Neural cell (in vitro differentiated cells): ENCODE results near the gene COL23A1. TPM values are rescaled to one million over a fixed set of nuclear protein-coding genes. Genes with fewer than 3 reads are reported as not detected.

Experiments used
- H2AFZ ChIP-seq: fragments of 200-600, 300-800 bp; sonication (generic), shearing (Covaris generic); 2 replicates; pipeline ENCODE4 v1.6.0; 2014; ENCODE audit warnings: low read depth, mild to moderate bottlenecking, antibody characterized with exemption, low read length, moderate library complexity
- H3F3A ChIP-seq: fragments of 200-600 bp; shearing (Covaris generic); 2 replicates; pipeline ENCODE4 v1.6.1; 2016; ENCODE audit warnings: mild to moderate bottlenecking, moderate library complexity, mixed read lengths, antibody characterized with exemption, low read length; ENCODE audit not compliant: insufficient read depth, poor library complexity, severe bottlenecking
- H3K27ac ChIP-seq: fragments of 200-600, 300-800 bp; sonication (generic), shearing (Covaris generic); 2 replicates; pipeline ENCODE4 v1.5.1; 2014; ENCODE audit warnings: mild to moderate bottlenecking, low read length, moderate library complexity
- H3K27me3 ChIP-seq: fragments of 300-800, 200-600 bp; sonication (generic), shearing (Covaris generic); 2 replicates; pipeline ENCODE4 v1.6.0; 2014; ENCODE audit warnings: mild to moderate bottlenecking, low read depth, low read length, moderate library complexity; ENCODE audit not compliant: insufficient read depth
- H3K36me3 ChIP-seq: fragments of 300-800, 200-600 bp; sonication (generic), shearing (Covaris generic); 2 replicates; pipeline ENCODE4 v1.5.1; 2014; ENCODE audit warnings: mild to moderate bottlenecking, antibody characterized with exemption, low read length, moderate library complexity; ENCODE audit not compliant: insufficient read depth
- H3K4me2 ChIP-seq: fragments of 300-800, 200-600 bp; sonication (generic), shearing (Covaris generic); 2 replicates; pipeline ENCODE4 v1.6.0; 2014; ENCODE audit warnings: mild to moderate bottlenecking, low read length
- H3K4me3 ChIP-seq: fragments of 300-800, 200-600 bp; sonication (generic), shearing (Covaris generic); 2 replicates; pipeline ENCODE4 v1.5.1; 2014; ENCODE audit warnings: mild to moderate bottlenecking, low read length, moderate library complexity
- H3K79me2 ChIP-seq: fragments of 200-600 bp; shearing (Covaris generic); replicated peaks from 2 replicates; pipeline ENCODE4 v1.6.0; 2014; ENCODE audit warnings: mild to moderate bottlenecking, low read length, moderate library complexity; ENCODE audit not compliant: insufficient read depth
- H3K9ac ChIP-seq: fragments of 300-800, 200-600 bp; sonication (generic), shearing (Covaris generic); 2 replicates; pipeline ENCODE4 v1.6.1; 2016; ENCODE audit warnings: mild to moderate bottlenecking, low read length, mixed read lengths
- H3K9me2 ChIP-seq: fragments of 200-600 bp; shearing (Covaris generic); 2 replicates; pipeline ENCODE4 v1.6.1; 2016; ENCODE audit warnings: mild to moderate bottlenecking, low read length, mixed read lengths; ENCODE audit not compliant: insufficient read depth
- H3K9me3 ChIP-seq: fragments of 200-600, 300-800 bp; sonication (generic), shearing (Covaris generic); 2 replicates; pipeline ENCODE4 v1.6.1; 2016; ENCODE audit warnings: mild to moderate bottlenecking, mixed run types, low read length, moderate library complexity, mixed read lengths
- H4K20me1 ChIP-seq: fragments of 200-600 bp; shearing (Covaris generic); 2 replicates; pipeline ENCODE4 v1.6.1; 2016; ENCODE audit warnings: mild to moderate bottlenecking, mixed run types; ENCODE audit not compliant: insufficient read depth
- EP300 ChIP-seq: fragments of 450-650 bp; conservative IDR thresholded peaks from 2 replicates; pipeline ENCODE4 v1.6.1; 2014; ENCODE audit warnings: antibody characterized with exemption, mild to moderate bottlenecking, moderate library complexity; ENCODE audit not compliant: poor library complexity, severe bottlenecking
- EZH2 ChIP-seq: fragments of 200-600, 300-800 bp; shearing (Covaris generic), sonication (generic); IDR thresholded peaks from 2 replicates; pipeline ENCODE4 v1.6.1; 2014; ENCODE audit warnings: antibody characterized with exemption, low read length, borderline replicate concordance, mild to moderate bottlenecking; ENCODE audit not compliant: insufficient read depth, poor library complexity, severe bottlenecking
- MXI1 ChIP-seq: fragments of 450-650 bp; conservative IDR thresholded peaks from 2 replicates; pipeline ENCODE4 v1.6.1; 2014; ENCODE audit warnings: antibody characterized with exemption, mild to moderate bottlenecking; ENCODE audit not compliant: poor library complexity, severe bottlenecking
- POLR2AphosphoS5 ChIP-seq: IDR thresholded peaks from 2 replicates; pipeline ENCODE4 v1.6.1; 2012
- TAF1 ChIP-seq: IDR thresholded peaks from 2 replicates; pipeline ENCODE4 v1.6.1; 2012; ENCODE audit warnings: low read depth
- polyA plus RNA-seq: library from polyadenylated mRNA; depleted of rRNA; stranded (reverse); fragments of >200 nt; gene quantifications from 2 replicates; pipeline ENCODE4 v1.2.3, GENCODE V29; 2014
- TF ChIP-seq, protein P1 (sequence below): IDR thresholded peaks from 2 replicates; pipeline ENCODE4 v1.6.1; 2012; ENCODE audit warnings: borderline replicate concordance
- TF ChIP-seq, protein P2 (sequence below): fragments of 450-650 bp; IDR thresholded peaks from 2 replicates; pipeline ENCODE4 v1.5.1; 2014; ENCODE audit warnings: antibody characterized with exemption, mild to moderate bottlenecking, moderate library complexity; ENCODE audit not compliant: poor library complexity, severe bottlenecking

Gene COL23A1
- polyA plus RNA-seq, 1 donor from 2014 or later, result not detected

DNA sequence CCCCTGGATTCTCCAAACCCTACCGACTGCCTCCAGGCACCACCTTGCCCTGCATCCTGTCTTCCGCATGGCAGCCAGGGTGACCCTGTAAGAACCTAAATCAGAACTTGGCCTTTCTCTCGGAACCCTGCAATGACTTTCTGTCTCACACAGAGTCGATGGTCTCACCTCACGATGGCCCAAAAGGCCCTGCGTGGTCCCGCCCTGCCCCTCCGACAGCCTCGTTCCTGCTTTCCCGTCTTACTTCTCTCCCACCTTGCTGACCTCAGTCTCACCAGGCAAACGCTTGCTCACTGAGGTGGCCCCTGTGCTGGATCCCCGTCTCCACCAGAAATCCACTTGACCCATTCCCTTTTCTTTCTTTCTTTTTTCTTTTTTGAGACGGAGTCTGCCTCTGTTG lies 214.8 kb downstream of the COL23A1 start:
- Histone ChIP-seq H3K27me3 (no peaks in the 10 kb centered on the region), H3K4me2 (no peak overlapping the region), H3K36me3 (no peaks in the 10 kb centered on the region), H3K9me3 (no peaks in the 10 kb centered on the region), H3K4me3 (no peak overlapping the region), H3K9me2 (no peaks in the 10 kb centered on the region), H3F3A (no peaks in the 10 kb centered on the region), H4K20me1 (no peaks in the 10 kb centered on the region), H2AFZ (no peak overlapping the region), H3K9ac (no peak overlapping the region), H3K27ac (no peak overlapping the region), H3K79me2 (no peaks in the 10 kb centered on the region)
- no peak for TF ChIP-seq EP300
- no peak for TF ChIP-seq MXI1
- TF ChIP-seq, protein P1, sequence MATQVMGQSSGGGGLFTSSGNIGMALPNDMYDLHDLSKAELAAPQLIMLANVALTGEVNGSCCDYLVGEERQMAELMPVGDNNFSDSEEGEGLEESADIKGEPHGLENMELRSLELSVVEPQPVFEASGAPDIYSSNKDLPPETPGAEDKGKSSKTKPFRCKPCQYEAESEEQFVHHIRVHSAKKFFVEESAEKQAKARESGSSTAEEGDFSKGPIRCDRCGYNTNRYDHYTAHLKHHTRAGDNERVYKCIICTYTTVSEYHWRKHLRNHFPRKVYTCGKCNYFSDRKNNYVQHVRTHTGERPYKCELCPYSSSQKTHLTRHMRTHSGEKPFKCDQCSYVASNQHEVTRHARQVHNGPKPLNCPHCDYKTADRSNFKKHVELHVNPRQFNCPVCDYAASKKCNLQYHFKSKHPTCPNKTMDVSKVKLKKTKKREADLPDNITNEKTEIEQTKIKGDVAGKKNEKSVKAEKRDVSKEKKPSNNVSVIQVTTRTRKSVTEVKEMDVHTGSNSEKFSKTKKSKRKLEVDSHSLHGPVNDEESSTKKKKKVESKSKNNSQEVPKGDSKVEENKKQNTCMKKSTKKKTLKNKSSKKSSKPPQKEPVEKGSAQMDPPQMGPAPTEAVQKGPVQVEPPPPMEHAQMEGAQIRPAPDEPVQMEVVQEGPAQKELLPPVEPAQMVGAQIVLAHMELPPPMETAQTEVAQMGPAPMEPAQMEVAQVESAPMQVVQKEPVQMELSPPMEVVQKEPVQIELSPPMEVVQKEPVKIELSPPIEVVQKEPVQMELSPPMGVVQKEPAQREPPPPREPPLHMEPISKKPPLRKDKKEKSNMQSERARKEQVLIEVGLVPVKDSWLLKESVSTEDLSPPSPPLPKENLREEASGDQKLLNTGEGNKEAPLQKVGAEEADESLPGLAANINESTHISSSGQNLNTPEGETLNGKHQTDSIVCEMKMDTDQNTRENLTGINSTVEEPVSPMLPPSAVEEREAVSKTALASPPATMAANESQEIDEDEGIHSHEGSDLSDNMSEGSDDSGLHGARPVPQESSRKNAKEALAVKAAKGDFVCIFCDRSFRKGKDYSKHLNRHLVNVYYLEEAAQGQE, result no peak
- TF ChIP-seq POLR2AphosphoS5, result no peak
- TF ChIP-seq, protein P2, sequence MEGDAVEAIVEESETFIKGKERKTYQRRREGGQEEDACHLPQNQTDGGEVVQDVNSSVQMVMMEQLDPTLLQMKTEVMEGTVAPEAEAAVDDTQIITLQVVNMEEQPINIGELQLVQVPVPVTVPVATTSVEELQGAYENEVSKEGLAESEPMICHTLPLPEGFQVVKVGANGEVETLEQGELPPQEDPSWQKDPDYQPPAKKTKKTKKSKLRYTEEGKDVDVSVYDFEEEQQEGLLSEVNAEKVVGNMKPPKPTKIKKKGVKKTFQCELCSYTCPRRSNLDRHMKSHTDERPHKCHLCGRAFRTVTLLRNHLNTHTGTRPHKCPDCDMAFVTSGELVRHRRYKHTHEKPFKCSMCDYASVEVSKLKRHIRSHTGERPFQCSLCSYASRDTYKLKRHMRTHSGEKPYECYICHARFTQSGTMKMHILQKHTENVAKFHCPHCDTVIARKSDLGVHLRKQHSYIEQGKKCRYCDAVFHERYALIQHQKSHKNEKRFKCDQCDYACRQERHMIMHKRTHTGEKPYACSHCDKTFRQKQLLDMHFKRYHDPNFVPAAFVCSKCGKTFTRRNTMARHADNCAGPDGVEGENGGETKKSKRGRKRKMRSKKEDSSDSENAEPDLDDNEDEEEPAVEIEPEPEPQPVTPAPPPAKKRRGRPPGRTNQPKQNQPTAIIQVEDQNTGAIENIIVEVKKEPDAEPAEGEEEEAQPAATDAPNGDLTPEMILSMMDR, result no peak
- TF ChIP-seq EZH2, result no peak
- no peak for TF ChIP-seq TAF1

DNA sequence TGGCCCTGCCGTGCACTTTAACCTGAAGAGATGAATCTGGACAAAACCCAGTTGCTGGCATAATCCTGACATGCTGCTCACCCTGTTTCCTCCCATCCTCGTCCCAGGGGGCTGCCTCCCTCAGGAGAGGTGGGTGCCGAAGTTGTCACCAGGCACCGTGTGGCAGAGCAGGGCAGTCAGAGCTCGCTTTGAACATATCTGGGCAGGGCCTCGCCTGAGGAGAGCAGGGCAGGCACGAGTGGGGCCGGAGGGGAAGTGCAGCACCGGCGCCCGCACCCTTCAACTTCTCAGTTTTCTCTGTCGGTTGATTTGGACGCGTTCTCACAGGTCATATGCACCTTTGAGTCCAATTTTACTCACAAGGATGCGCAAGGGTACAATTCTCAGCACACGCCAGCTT lies 216.5 kb downstream of the COL23A1 start:
- TF ChIP-seq, protein P1, result no peak
- TF ChIP-seq, protein P2, result no peak
- TF ChIP-seq POLR2AphosphoS5, result no peak
- Histone ChIP-seq H3K27me3 (no peaks in the 10 kb centered on the region), H2AFZ (no peak overlapping the region), H3K36me3 (no peaks in the 10 kb centered on the region), H3K27ac (no peak overlapping the region), H3K4me3 (no peak overlapping the region), H4K20me1 (no peaks in the 10 kb centered on the region), H3K4me2 (no peak overlapping the region), H3K79me2 (no peaks in the 10 kb centered on the region), H3K9ac (no peak overlapping the region), H3K9me3 (no peaks in the 10 kb centered on the region), H3F3A (no peaks in the 10 kb centered on the region), H3K9me2 (no peaks in the 10 kb centered on the region)
